Progenitor cell of endocrine pancreas (in vitro differentiated cells): ENCODE measurements around the gene SPINT2. TPM values are rescaled to one million over a fixed set of nuclear protein-coding genes. Genes with fewer than 3 reads are reported as not detected.

Experiments
- DNase-seq: peaks from one replicate; pipeline ENCODE4 v3.0.0; 2021; ENCODE audit warnings: low spot score; ENCODE audit not compliant: unreplicated experiment
- H3K27ac Mint-ChIP-seq: 2 replicates; pipeline ENCODE4 v1.8.0; 2021; ENCODE audit warnings: mild to moderate bottlenecking, moderate library complexity, mixed read lengths
- H3K27me3 Mint-ChIP-seq: 2 replicates; pipeline ENCODE4 v1.8.0; 2021; ENCODE audit warnings: mixed read lengths
- H3K36me3 Mint-ChIP-seq: 2 replicates; pipeline ENCODE4 v1.8.0; 2022; ENCODE audit warnings: mixed read lengths; ENCODE audit not compliant: insufficient read depth
- H3K4me1 Mint-ChIP-seq: 2 replicates; pipeline ENCODE4 v1.8.0; 2021; ENCODE audit warnings: low read depth, mixed read lengths
- H3K4me3 Mint-ChIP-seq: 2 replicates; pipeline ENCODE4 v1.8.0; 2021; ENCODE audit warnings: low read depth, mild to moderate bottlenecking, moderate library complexity, mixed read lengths
- H3K9me3 Mint-ChIP-seq: 2 replicates; pipeline ENCODE4 v1.8.0; 2021; ENCODE audit warnings: low read depth, mixed read lengths
- total RNA-seq: library from RNA; stranded (reverse); gene quantifications from 2 replicates; pipeline ENCODE4 v1.2.1, GENCODE V29; 2021
- TF ChIP-seq, protein P1 (sequence below): fragments of 200-600 bp; sonication (generic); IDR thresholded peaks from one replicate; pipeline ENCODE4 v1.5.0; 2021; ENCODE audit warnings: antibody characterized with exemption, mild to moderate bottlenecking; ENCODE audit not compliant: unreplicated experiment

Gene SPINT2
- total RNA-seq, 1 donor from 2014 or later, result 519 TPM

DNA sequence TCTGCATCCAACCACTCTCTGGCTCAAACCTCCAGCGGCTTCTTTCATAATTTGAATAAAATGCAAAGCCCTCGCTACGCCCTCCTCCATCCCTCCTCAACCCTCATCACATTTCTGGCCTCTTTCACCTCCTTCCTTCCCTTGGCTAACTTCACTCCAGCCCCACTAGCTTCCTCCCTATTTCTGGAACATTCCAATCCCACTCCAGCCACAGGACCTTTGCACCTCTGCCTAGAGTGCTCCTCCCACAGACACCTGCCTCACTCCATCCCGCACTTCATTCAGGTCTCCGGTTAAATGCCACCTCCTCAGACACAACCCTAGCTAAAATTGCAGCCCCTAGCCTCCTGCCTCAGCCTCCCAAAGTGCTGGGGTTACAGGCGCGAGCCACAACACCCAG, 32.5 kb upstream of the SPINT2 start:
- TF ChIP-seq, protein P1, sequence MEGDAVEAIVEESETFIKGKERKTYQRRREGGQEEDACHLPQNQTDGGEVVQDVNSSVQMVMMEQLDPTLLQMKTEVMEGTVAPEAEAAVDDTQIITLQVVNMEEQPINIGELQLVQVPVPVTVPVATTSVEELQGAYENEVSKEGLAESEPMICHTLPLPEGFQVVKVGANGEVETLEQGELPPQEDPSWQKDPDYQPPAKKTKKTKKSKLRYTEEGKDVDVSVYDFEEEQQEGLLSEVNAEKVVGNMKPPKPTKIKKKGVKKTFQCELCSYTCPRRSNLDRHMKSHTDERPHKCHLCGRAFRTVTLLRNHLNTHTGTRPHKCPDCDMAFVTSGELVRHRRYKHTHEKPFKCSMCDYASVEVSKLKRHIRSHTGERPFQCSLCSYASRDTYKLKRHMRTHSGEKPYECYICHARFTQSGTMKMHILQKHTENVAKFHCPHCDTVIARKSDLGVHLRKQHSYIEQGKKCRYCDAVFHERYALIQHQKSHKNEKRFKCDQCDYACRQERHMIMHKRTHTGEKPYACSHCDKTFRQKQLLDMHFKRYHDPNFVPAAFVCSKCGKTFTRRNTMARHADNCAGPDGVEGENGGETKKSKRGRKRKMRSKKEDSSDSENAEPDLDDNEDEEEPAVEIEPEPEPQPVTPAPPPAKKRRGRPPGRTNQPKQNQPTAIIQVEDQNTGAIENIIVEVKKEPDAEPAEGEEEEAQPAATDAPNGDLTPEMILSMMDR, result no peak
- Mint-ChIP-seq H3K27me3 (peaks cover 43% of the 10 kb centered on the region), H3K27ac (no peak overlapping the region), H3K9me3 (no peaks in the 10 kb centered on the region), H3K4me3 (no peak overlapping the region), H3K4me1 (peaks cover 9% of the 10 kb centered on the region), H3K36me3 (no peaks in the 10 kb centered on the region)
- DNase-seq, result no peak

DNA sequence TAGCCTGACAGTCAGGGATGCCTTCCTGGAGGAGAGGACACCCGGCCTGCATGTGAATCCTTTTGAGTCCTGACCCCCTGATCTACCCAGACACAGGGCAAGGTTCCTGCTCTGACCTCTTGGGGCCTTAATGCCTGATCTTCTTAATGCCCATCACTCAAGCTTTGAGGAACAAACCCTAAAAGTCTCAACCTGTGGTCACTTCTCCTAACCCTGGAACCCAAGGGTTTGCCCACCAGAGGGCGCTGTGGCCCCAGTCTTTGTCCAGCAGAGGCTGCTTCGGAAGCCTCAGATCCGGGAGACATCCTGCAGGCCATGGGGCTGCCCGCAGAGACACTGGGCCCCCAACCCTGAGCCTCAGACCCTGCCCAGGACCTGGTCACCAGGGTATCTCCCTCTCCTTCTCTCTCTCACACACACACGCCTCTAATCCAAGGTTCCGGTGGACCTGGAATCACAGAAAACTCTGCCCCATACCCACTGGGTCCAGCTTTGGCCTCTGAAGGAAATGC, 30.6 kb upstream of the SPINT2 start:
- Mint-ChIP-seq H3K9me3 (no peaks in the 10 kb centered on the region), H3K27me3 (peaks cover 36% of the 10 kb centered on the region), H3K4me3 (no peak overlapping the region), H3K27ac (peak overlapping the region; percentile 33), H3K4me1 (no peaks in the 10 kb centered on the region), H3K36me3 (no peaks in the 10 kb centered on the region)
- TF ChIP-seq, protein P1, result peak; percentile 89
- DNase-seq, result peak; percentile 80

DNA sequence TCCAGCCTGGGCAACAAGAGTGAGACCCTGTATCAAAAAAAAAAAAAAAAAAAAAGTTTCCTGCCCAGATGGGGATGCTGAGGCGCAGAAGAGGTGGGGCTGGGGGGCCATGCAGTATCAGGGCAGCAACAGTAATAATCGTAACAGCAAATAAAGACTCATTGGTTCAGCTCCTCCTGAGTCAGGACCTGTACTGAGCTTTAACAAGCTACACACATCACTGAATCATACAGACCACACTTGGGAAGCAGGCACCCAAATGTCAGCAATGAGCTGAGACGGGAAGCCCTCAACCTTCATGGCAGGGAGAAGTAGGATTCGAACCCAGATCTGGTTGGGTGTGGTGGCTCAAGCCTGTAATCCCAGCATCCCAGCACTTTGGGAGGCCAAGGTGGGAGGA, 29.8 kb upstream of the SPINT2 start:
- Mint-ChIP-seq H3K4me1 (no peaks in the 10 kb centered on the region), H3K4me3 (no peak overlapping the region), H3K27ac (no peak overlapping the region), H3K27me3 (peaks cover 35% of the 10 kb centered on the region), H3K9me3 (no peaks in the 10 kb centered on the region), H3K36me3 (no peaks in the 10 kb centered on the region)
- TF ChIP-seq, protein P1, result no peak
- no peak for DNase-seq

DNA sequence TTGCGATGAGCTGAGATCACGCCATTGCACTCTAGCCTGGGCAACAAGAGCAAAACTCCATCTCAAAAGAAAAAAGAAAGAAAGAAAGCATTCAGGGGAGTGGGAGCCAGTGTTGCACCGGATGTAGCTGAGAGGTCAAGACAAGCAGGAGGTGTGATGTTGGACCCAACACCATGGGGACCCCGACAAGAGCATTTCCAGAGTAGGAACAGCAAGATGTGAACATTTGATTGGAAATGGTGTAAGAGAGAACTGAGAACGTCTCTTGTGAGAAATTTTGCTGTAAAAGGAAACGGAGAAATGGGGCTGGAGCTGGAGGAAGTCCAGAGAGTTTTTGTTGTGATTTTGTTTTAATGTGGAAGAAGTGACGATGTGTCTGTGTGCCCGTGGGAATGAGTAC, 24.6 kb upstream of the SPINT2 start:
- Mint-ChIP-seq H3K36me3 (no peaks in the 10 kb centered on the region), H3K9me3 (no peaks in the 10 kb centered on the region), H3K4me1 (peaks cover 3% of the 10 kb centered on the region), H3K4me3 (no peak overlapping the region), H3K27ac (peak overlapping the region; percentile 1), H3K27me3 (peaks cover 20% of the 10 kb centered on the region)
- no peak for DNase-seq
- TF ChIP-seq, protein P1, result no peak

DNA sequence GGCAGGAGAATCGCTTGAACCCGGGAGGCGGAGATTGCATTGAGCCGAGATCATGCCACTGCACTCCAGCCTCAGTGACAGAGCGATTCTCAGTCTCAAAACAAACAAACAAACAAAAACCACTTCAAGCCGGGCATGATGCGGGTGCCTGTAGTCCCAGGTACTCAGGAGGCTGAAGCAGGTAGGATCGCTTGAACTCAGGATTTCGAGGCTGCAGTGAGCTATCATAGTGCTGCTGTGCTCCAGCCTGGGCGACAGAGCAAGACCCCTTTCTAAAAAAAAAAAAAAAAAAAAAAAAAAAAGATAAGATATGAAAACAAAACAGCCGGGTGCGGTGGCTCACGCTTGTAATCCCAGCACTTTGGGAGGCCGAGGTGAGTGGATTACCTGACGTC, 21.1 kb upstream of the SPINT2 start:
- H3K9me3 Mint-ChIP-seq, result no peaks in the 10 kb centered on the region
- H3K4me3 Mint-ChIP-seq, result no peak overlapping the region
- H3K27me3 Mint-ChIP-seq, result peaks cover 12% of the 10 kb centered on the region
- no peaks in the 10 kb centered on the region for H3K36me3 Mint-ChIP-seq
- TF ChIP-seq, protein P1, result no peak
- peak overlapping the region; percentile 10 for H3K27ac Mint-ChIP-seq
- DNase-seq, result no peak
- peaks cover 9% of the 10 kb centered on the region for H3K4me1 Mint-ChIP-seq
